Suppressor macrophage treated with lipopolysaccharide for 4 hours (primary cell): ENCODE data around the gene FBL.
"Not testable (repeated sequence)": the region's sequence is repeated elsewhere in the genome, so short reads cannot be mapped to it uniquely, and the experiment has no call there.

Source experiments
- DNase-seq: peaks from one replicate; pipeline ENCODE4 v3.0.0-alpha.2; 2020

FBL gene

DNA sequence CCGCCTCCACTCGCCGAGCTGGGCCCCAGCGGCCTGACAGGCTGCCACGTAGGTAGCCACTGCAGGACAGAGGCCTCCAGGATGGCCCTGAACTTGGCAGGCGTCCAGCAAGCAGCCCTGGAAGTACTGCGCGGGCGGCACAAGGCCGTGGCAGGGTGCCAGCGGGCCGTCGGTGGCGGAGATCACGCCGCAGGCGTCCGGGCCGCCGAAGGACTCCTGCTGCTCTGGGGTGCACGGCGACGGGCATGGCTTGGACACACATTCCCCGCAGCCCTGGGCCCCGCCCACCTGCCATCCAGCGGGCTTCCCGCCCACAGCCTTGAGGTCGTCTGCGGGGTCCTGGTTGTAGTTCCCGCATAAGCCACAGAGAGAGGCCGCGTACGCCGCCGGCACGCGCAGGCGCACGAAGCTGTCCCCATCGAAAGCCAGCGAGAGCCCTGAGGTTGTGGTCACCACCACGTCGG is 29.3 kb upstream of the FBL start:
- DNase-seq: not testable (repeated sequence)

DNA sequence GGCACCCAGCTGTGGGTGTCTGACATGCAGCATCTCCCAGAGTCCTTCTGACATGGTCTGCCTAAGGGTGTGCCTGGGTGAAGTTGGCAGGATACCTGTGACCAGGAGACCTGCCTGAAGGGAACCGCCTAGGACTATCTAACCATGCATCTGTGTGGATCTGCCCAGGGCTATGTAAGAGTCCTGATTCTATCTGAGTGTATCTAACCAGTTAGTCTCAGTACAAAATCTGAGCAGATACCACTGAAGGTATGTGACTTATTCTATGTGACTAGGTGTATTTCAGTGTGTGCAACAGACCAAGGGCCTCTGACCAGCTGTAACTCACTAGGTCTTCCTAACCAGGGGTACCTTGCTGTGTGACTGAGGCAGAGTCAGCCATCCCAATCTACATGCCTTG is 28.2 kb upstream of the FBL start:
- DNase-seq: no peak

DNA sequence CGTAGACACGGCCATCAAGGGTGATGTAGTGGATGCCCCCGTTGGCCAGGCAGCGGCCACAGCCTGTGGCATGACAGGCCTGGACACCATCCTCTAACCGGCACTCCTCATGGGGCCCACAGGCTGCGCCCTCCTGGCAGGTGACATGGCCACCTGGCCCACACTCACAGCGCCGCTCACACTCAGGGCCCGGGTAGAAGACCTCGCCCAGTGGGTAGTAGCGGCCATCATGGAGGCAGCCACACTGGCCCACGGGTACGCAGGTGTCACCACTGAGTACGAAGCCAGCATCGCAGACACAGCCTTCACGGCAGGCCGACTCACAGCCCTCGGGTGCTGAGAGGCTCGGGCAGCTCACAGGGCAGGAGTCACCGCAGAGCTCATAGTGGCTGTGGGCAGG is 27.2 kb upstream of the FBL start:
- no peak for DNase-seq

DNA sequence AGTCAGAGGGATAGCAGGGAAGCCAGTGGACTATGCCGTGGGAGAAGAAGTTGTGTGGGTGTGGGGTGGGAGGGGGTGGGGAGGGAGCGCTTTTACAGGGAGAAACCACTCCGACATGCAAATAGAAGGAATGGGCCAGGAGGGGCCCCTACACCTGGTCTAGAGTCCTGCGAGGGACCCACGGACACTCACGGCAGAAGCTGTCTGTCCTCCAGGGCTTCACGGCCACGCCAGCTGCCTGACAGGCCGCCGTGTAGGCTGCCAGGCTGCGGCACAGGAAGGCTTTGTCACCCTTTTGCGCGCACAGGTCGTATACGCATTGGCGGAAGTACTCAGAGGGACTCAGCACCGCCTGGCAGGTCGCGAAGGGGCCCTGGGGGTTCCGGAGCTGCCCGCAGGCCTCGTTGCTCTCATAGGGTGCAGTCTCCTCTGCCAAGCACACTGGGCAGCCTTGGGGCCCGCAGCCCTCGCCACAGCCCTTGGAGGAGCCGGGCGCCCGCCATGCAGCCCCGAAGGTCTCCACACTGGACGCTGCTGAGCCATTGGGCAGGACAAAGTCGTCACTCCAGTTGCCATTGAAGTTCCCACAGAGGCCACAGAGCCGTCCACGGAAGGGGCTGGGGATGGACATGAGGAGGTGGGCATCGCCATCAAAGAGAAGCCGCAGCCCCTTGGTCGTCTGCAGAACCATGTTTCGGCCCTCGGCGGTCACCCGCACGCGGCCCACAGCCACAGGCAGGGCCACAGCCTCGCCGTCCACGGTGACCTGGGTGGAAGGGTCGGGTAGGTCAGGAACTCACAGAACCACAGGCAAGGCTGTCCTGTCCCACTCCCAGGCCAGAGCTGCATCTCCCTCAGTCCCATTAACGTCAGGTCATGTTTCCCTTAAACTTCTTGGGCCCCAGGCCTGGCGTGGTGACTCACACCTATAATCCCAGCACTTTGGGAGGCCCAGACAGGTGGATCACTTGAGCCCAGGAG is 26.0 kb upstream of the FBL start:
- DNase-seq: no peak

DNA sequence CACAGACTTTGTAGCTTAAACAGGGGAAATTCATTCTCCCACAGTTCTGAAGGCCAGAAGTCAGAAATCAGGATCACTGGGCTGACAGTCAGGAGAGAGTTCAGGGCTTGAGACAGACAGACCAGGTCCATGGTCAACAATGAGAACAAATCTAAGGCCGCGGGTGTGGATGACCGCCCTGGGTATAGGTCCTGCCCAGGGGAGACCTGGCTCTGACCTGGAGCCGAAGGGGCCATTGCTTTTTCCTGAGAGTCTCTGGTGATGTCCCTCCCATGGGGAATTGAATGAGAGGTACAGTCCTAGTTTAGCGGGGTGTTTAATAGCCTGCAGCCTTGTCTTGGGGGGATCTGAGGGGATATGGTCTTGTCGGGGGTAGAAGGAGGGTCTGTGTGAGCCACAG is 25.2 kb upstream of the FBL start:
- no peak for DNase-seq

DNA sequence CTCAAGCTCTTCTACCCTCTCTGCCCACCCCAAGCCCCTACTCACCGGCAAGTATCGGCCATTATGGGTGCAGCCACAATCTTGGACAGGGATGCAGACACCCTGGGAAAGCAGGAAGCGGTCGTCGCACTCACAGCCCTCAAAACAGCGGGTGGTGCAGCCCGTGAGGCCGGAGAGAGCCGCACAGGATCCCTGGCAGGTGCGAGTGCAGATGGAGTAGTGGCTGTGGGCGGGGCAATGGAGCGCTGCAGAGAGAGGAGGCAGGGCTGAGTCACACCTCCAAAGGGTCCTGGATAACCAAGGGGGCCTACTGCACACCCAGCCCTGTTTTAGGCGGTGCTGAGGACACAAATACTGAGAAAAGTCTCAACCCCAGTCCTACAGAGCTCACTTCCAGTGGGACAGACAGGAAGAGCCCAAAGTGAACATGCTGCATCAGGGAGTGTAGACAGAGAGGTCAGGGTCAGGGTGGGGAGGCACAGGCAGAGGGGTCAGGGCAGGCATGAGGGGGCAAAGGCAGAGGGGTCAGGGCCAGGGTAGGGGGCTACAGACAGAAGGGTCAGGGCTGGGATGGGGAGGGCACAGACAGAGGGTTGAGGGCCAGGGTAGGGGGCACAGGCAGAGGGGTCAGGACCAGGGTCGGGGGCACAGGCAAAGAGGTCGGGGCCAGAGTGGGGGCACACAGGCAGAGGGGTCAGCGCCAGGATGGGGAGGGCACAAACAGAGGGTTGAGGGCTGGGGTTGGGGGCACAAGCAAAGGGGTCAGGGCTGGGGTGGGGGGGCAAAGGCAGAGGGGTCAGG is 24.2 kb upstream of the FBL start:
- DNase-seq: no peak

DNA sequence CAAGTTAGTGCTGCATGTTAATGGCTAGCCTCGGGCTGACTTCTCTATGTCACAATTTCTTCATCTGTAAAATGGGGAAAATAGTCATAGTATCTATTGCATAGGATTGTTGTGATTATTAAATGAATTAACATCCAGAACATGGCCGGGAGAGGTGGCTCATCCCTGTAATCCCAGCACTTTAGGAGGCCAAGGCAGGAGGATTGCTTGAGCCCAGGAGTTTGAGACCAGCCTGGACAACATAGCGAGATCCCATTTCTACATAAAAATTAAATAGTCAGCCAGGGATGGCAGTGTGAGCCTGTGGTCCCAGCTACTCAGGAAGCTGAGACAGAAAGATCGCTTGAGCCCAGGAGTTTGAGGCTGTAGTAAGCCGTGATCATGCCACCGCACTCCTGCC is 21.8 kb upstream of the FBL start:
- no peak for DNase-seq

DNA sequence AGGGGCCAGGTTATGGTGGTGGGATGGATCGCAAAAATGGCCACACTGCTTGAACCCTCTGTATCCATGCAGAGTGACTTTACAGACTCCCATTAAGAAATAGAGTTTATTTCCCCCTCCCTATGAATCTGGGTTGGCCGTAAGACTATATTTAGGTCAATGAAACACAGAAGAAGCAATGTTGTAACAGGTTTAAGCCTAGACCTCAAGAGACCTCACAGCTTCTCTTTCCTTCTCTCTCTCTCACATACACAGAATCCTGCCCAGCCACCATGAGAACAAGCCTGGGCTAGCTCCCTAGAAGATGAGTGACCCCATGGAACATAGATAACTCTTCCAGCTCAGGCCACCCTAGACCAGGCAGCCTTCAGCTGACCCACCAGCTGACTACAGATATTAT is 21.0 kb upstream of the FBL start:
- DNase-seq: no peak

DNA sequence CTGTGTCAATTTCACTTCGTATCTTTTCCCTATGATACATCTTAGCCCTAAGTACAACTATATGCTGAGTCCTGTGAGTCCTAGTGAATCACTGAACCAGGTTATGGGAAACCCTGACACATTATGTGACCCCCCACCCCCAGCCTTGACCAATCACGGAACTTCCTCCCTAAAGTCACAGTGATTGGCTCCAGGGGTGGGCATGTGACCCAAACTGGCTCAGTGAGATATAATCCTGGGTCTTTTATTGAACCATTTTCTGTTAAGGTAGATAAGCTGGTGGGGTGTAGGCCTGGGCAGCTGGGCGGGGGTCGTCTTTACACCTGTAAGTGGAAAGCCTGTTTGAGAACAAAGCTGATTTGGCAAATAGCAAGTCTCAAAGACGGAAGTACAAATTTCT is 19.8 kb upstream of the FBL start:
- DNase-seq: no peak

DNA sequence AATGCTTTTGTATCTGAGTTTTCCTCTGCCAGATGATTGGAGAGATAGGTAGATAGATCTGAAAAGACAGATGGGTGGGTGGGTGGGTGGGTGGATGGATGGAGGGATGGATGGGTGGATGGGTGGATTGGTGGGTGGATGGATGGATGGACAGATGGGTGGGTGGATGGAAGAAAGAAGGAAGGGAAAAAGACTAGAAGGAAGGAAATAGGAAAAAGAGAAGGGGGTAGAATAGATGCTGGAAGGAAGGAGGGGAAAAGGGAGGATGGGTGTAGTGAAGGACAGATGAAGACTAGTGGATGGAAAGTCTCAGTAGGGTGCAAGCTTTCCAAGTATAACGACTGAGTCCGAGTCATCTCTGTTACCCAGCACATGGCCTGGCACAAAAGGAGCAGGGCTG is 19.0 kb upstream of the FBL start:
- no peak for DNase-seq

DNA sequence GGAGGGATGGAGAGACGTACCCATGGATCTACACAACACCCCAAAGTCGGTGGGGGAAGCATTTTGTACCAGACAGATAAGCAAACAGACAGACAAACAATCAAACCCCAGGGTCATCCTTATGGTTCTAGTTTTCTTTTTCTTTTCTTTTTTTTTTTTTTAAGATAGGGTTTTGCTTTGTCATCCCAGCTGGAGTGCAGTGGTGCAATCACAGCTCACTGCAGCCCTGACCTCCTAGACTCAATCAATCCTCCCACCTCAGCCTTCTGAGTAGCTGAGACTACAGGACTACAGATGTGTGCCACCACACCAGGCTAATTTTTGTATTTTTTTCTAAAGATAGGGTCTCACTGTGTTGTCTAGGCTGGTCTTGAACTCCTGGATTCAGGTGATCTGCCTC is 17.9 kb upstream of the FBL start:
- no peak for DNase-seq

DNA sequence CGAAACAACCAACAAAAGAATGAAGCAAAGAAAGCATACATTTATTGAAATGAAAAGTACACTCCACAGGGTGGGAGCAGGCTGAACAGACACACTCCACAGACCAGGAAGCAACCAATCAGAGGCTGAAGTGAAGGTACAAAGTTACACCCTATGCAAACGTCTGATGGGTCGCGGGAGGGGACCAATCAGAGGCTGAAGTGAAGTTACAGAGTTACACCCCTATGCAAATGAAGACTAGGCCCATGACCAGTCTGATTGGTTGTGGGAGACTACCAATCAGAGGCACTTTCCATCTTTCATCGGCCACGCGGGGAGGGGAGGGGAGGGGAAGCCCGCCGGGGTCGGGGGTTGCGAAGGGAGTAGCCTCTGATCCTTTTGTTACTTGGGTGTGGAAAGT is 12.4 kb upstream of the FBL start:
- DNase-seq: no peak

DNA sequence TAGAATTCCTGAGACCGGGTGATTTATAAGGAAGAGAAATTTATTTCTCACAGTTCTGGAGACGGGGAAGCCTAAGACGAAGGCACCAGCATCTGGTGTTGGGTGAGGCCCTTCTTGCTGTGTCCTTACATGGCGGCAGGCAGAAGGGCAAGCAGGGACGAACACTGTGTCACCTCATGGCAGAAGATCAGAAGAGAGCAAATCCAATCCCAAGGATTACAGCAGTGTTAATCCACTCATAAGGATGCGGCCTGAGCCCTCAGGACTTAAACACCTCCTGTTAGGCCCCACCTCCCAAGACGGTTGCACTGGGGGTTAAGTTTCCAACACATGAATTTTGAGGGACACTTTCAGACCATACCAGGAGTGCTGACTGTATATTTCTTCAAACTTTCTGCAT is 6.7 kb upstream of the FBL start:
- no peak for DNase-seq

DNA sequence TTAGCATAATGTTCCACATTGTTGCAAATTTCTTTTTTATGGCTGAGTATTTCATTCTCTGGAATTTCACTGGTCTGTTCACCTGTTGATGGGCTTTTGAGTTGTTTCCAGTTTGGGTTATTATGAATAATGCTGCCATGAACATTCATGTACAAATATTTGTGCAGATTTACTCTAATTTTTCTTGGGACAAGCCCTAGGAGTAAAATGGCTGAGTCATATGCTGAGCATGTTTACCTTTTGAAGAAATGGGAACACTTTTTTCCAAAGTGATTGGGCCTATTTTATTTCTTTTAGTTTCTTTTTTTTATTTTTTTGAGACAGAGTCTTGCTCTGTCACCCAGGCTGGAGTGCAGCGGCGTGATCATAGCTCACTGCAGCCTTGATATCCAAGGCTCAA is 4.7 kb upstream of the FBL start:
- no peak for DNase-seq

DNA sequence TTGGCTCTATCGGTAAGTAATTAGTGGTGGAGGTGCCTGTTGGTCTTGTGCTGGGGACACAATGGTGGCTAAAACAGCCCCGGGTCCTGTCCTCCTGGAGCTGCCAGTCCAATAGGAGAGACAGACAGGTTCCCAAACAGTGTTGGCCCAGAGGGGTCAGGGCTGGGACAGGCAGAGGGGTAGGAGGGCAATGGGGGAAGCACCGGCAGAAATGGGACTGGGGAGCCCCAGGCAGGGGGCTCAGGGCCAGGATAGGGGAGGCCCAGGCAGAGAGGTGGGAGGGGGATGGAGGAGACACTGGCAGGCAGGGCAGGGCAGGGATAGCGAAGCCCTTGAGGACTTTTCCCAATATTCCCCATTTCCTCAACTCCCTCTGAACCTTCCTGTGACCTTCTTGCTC is 2.2 kb upstream of the FBL start:
- DNase-seq: no peak

DNA sequence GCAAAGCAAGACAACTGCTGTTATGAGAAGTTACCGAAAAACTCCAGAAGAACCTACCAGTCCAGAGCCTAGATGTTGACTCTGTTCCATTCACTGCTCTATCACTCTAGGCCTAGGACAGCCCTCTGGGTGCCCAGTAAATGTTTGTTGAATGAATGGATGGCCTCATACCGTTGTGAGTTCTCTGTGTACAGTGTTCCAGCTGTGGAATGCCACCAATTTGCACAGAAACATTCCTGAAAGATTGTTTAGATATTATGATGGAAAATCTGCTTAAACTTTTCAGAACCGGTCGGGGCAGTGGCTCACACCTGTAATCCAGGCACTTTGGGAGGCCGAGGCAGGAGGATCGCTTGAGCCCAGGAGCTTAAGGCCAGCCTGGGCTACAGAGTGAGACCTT is 1.3 kb upstream of the FBL start:
- DNase-seq: no peak

DNA sequence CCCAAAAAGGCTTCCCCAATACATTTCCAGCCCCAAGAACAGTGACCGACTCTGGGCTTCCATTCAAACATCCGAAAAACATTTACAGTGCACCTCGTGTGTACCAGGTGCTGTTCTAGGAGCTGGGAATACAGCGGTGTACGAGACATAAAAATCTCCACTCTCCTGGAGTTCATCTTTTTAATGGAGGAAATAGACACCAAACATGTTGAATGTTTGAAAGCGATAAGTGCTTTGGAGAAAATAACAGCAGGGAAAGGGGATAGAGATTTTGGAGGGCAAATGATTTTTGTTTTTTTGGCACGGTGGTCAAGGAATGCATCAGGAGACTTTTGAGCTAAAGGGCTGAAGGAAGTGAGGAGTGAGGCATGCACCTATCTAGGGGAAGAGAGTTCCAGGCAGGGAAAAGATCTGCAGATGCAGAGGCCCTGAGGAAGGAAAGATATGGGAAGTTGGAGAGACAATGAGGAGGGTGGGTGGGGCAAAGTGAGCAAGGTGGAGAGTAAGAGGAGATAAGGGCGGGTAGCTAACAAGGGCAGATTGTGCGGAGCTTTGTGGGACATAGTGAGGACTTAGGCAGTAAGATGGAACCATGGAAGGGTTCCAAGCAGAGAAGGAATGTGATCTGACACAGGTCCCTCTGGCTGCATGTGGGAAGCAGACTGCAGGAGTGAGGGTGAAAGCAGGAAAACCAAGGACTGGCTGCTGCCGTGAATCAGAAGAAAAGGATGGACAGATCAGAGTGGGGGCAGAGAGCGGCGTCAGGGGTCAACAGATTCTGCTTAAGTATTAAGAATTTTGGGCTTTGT is 703 bp upstream of the FBL start:
- DNase-seq: no peak

DNA sequence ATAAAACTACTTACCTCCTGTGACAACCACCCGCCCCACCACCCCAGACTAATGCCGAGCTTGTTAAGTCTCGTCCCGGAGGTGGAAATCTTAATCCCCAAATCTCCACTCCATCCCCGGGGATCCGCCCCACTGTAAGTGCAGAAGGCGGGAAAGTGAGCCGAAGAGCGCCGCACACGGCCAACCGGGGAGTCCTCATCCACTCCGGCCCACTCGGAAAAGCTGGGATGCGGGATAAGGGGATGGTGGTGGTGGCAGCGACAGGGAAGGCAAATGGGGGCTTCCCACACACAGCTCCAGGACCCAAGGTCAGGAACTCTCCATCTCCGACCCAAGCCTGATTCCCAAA is 621 bp downstream of the FBL start:
- DNase-seq: no peak

DNA sequence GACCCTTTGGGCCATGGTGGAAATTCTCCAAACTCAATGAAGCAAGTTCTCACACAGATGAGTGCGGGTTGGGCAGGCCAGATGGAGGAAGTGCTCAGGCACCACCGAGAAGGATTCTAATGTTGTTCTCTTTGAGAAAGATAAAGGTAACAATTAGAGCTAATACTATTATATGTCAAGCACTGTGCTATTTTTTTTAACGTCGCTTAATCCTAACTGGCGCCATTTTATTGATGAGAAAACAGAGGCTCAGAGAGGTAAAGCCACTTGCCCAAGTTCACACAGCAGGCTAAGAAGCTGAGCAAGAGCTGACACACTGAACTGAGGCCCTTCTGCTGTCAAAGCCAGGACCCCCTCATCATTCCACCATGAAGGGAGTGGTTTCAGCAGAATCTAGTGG is 1.0 kb downstream of the FBL start:
- DNase-seq: no peak

DNA sequence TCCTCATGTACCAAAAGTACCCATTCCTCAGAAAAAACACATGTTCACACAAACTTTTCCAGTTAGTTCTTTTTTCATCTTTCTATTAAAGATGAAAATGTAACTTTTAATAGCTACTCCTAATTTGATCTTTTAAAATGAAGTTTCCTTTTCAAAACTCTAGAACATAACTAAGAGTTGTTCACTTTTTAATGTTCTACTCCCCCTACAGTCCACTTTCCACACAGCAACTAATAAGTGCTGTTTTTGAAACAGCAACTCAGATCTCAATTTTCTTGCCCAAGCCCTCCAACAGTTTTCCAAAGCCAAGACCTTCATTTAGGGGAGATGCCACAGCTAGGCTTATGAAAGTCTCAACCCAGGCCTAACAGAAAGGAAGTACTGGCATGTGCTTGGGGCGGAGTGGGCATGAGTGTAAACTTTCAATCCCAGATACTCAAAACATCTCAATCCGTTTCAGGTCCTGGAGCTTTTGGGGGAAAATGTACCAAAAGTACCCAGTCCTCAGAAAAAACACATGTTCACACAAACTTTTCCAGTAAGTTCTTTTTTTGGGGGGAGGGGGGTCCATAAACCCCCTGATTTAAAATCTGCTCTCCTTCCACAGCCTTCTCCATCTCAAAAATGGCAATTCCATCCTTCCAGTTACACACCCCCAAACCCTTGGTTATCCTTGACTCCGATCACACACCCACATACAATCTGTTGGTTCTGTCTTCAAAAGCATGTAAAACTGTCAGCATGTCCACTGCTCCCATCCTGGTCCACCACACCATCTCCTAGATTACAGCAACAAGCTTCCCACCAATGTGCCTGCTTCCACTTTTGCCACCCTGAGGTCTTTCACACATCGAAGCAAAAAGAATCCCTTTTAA is 2.0 kb downstream of the FBL start:
- peak; percentile 77 for DNase-seq

DNA sequence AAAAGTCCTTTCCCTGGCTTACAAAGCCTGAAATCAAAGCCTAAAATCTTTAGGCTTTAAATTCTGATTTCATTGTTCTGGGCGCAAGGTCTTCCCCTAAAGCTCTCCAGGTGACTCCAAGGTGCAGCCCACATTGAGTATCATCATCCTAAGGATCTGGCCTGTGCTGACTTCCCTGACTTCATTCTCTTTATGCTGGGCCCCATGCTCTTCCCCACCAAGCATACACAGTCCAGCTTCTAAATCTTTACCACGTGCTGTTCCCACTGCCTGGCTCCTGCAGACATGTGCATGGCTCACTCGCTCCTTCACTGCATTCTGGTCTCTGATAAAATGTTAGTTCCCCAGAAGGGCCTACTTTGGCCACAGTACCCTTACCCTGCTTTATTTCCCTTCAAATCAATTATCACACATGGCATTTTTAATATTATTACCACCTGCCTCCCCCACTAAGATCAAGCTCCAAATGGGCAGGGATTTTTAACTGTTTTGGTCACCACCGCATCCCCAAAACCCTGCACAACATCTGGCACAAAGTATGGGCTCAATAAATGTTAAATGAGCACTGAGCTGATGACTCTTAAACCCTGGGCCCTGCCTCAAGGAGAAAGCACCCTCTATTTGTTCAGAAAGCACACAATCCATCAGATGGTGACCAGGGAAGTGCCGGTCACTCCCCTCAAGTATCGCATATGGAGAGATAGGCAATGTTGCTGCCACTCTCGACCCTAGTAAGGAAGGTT is 3.3 kb downstream of the FBL start:
- DNase-seq: no peak

DNA sequence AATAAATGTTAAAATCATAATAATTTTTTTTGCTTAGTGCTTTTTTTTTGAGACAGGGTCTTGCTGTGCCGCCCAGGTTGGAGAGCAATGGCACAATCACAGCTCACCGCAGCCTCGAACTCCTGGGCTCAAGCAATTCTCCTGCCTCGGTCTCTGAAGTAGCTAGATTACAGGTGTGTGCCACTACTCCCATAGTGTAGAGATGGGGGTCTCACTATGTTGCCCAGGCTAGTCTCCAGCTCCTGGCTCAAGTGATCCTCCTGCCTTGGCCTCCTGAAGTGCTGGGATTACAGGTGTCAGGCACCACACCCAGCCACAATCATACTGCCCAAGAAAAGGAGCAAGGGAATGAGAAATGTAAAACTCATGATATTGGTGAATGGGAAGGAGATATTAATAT is 5.1 kb downstream of the FBL start:
- no peak for DNase-seq
